GM12878 (cell line): ENCODE data around the gene HNRNPDL. TPM values are rescaled to one million over a fixed set of nuclear protein-coding genes. Genes with fewer than 3 reads are reported as not detected.

ENCODE experiments used
- ATAC-seq: fragments of 200-7000 bp; cut with Tn5 transposase; 3 replicates; pipeline ENCODE4 v1.9.1; 2020; ENCODE audit warnings: mild to moderate bottlenecking, moderate library complexity
- BruUV-seq: library from RNA; stranded (reverse); fragments of 400-500 nt; replicated peaks from 2 replicates; lab custom pipeline; 2021; lab: Mats Ljungman, UMichigan
- CTCF ChIA-PET: fragments of 300-600 bp; sonication (Branson Sonifier 250); formaldehyde crosslinking; extraction: SDS; loops from one replicate; lab custom pipeline; 2021; ENCODE audit warnings: inconsistent platforms; lab: Yijun Ruan, JAX
- POLR2A ChIA-PET: fragments of 350-600 bp; formaldehyde crosslinking; extraction: SDS; loops from one replicate; lab custom pipeline; 2021; ENCODE audit warnings: inconsistent platforms; lab: Charles Lee
- RAD21 ChIA-PET: fragments of 300-600 bp; sonication (Branson Sonifier 250); formaldehyde crosslinking; loops from one replicate; lab custom pipeline; 2023; ENCODE audit warnings: antibody characterized with exemption; ENCODE audit not compliant: unreplicated experiment; lab: Charles Lee
- SMC1A ChIA-PET: fragments of 300-600 bp; sonication (Branson Sonifier 250); formaldehyde crosslinking; loops from one replicate; lab custom pipeline; 2023; ENCODE audit not compliant: unreplicated experiment, uncharacterized antibody; lab: Charles Lee
- DNase-seq: peaks from one replicate; pipeline ENCODE4 v3.0.0-alpha.2; 2011; ENCODE audit warnings: low read depth, low spot score
- FAIRE-seq: peaks from 3 replicates; lab custom pipeline; 2011; peaks lifted over from hg19 to GRCh38; lab: Jason Lieb, UNC
- H2AFZ ChIP-seq: 2 replicates; pipeline ENCODE4 v1.6.0; 2011; ENCODE audit warnings: low read depth, low read length, control low read depth; ENCODE audit not compliant: control insufficient read depth
- H3K27ac ChIP-seq: 2 replicates; pipeline ENCODE4 v1.5.1; 2011; ENCODE audit warnings: control low read depth; ENCODE audit not compliant: control insufficient read depth, insufficient read depth
- H3K27me3 ChIP-seq, 2 experiments: replicated peaks in 1 of 2; 2 replicates each; pipeline versions ENCODE4 v1.6.0 to v1.6.1; 2011; ENCODE audit warnings: low read length in 1 of 2; ENCODE audit not compliant: control insufficient read depth in 2 of 2, insufficient read depth in 2 of 2
- H3K36me3 ChIP-seq, 2 experiments: 2 replicates each; pipeline ENCODE4 v1.5.1; 2011; ENCODE audit warnings: low read length in 1 of 2; ENCODE audit not compliant: control insufficient read depth in 2 of 2, insufficient read depth in 2 of 2
- H3K4me1 ChIP-seq: 2 replicates; pipeline ENCODE4 v1.6.1; 2011; ENCODE audit warnings: mild to moderate bottlenecking, low read length, moderate library complexity, mixed read lengths; ENCODE audit not compliant: control insufficient read depth, insufficient read depth
- H3K4me2 ChIP-seq: 2 replicates; pipeline ENCODE4 v1.6.0; 2011; ENCODE audit warnings: control low read depth; ENCODE audit not compliant: control insufficient read depth, insufficient read depth
- H3K4me3 ChIP-seq: fragments of 200-600 bp; sonication (generic); 2 replicates; pipeline ENCODE4 v1.5.1; 2016
- H3K79me2 ChIP-seq: 2 replicates; pipeline ENCODE4 v1.6.0; 2011; ENCODE audit warnings: low read length; ENCODE audit not compliant: control insufficient read depth, insufficient read depth
- H3K9ac ChIP-seq: 2 replicates; pipeline ENCODE4 v1.8.0; 2011; ENCODE audit warnings: low read length, control low read depth, mixed read lengths; ENCODE audit not compliant: control insufficient read depth, insufficient read depth
- H3K9me3 ChIP-seq: replicated peaks from 3 replicates; pipeline ENCODE4 v1.5.1; 2011; ENCODE audit warnings: mild to moderate bottlenecking, low read length; ENCODE audit not compliant: control insufficient read depth, insufficient read depth
- H4K20me1 ChIP-seq: 2 replicates; pipeline ENCODE4 v1.6.0; 2011; ENCODE audit not compliant: control insufficient read depth, insufficient read depth
- CTCF ChIP-seq, 3 experiments: IDR thresholded peaks in 2 of 3; conservative IDR thresholded peaks in 1 of 3; 2 replicates each; pipeline ENCODE4 v1.5.1; 2011; ENCODE audit warnings: low read depth in 3 of 3, low read length in 3 of 3, mild to moderate bottlenecking in 3 of 3, control low read depth in 2 of 3, moderate library complexity in 2 of 3, inconsistent platforms in 1 of 3, mixed read lengths in 1 of 3; ENCODE audit not compliant: control insufficient read depth in 2 of 3, insufficient read depth in 1 of 3; ENCODE audit errors: extremely low read depth in 1 of 3
- EZH2 ChIP-seq: IDR thresholded peaks from 2 replicates; pipeline ENCODE4 v1.6.1; 2012; ENCODE audit warnings: low read depth, mild to moderate bottlenecking, control low read depth, inconsistent platforms, low read length, borderline replicate concordance; ENCODE audit not compliant: control insufficient read depth
- HDAC2 ChIP-seq: fragments of 200-600 bp; sonication (generic); IDR thresholded peaks from 2 replicates; pipeline ENCODE4 v1.6.1; 2017
- MEF2B ChIP-seq: fragments of 450-650 bp; IDR thresholded peaks from 2 replicates; pipeline ENCODE4 v1.6.1; 2018; ENCODE audit warnings: mild to moderate bottlenecking, moderate library complexity; ENCODE audit not compliant: partially characterized antibody, poor library complexity, severe bottlenecking
- WGBS: methylation state at CpG from one replicate; pipeline ENCODE4 v1.1.6; 2016; ENCODE audit warnings: low lambda C conversion rate; ENCODE audit not compliant: insufficient replicate concordance, insufficient coverage; ENCODE audit errors: missing lambda C conversion rate; 5-methylcytosine and 5-hydroxymethylcytosine counted together
- in situ Hi-C: fragments of 300-500 bp; cut with MboI; formaldehyde crosslinking; loops from 9 replicates; pipeline ENCODE4 v1.14.3; 2018; ENCODE audit warnings: mixed read lengths
- intact Hi-C: fragments of 100-400 bp; cut with micrococcal nuclease; formaldehyde crosslinking; loops from one replicate; pipeline ENCODE4 v1.14.2; 2022; ENCODE audit not compliant: unreplicated experiment
- polyA plus RNA-seq, 11 experiments: library from polyadenylated mRNA; depleted of rRNA in 4 of 11; unstranded in 6 of 11; stranded (reverse) in 5 of 11; fragments of >200 nt; fragmentation: Nextera tagmentation in 4 of 11; fragmentation: Illumina TruSeq in 1 of 11; extraction: Ambion mirVana in 4 of 11; extraction: Trizol in 1 of 11; gene quantifications; 1 replicate in 1 of 11; 2 replicates in 10 of 11; pipeline versions ENCODE4 v1.2.1 to v1.2.3, GENCODE V29; 2011 to 2016; ENCODE audit warnings: inconsistent platforms in 2 of 11, missing spikeins in 2 of 11, low read depth in 1 of 11
- total RNA-seq, 4 experiments: library from RNA; depleted of rRNA in 3 of 4; stranded (reverse); fragments of >200 nt in 3 of 4; fragmentation: Illumina TruSeq in 1 of 4; extraction: Trizol in 1 of 4; gene quantifications; 2 replicates each; pipeline versions ENCODE4 v1.2.1 to v1.2.3, GENCODE V29; 2013 to 2021

The HNRNPDL gene
- total and polyA plus RNA-seq, 10 of the 15 experiments (the other 5 are each of a cell fraction or from before 2014, with no cell fraction given) = 217 to 510 (median 345) TPM

DNA sequence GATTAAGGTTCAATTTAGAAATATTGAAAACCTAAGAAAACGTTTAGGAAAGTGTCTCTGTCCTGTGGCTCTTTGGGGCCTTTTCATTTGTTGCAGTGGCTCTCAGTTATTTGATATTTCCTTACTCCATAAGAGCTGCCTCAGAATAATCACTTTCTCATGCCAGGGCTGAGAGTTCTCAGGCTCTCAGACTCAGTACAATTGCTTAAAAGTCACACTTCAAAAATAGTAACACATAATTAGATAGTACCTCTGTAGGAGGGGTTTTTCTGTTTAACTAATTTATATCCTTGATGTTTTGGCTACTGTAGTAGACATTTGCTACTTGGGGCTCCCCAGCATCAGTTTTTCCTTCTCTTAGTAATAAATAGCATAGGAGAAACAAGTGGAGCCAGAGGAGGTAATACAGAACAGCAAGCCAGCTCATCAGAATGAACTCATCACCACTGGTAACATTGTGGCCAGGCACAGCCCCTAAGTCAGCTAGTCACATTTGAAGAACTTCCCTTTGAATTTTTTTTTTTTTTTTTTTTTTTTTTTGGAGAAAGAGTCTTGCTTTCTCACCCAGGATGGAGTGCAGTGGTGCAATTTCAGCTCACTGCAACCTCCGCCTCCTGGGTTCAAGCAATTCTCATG lies 48.5 kb downstream of the HNRNPDL start:
- BruUV-seq = no TSS peak
- peaks cover 2% of the 10 kb centered on the region; the same call in 2 of the 3 replicates for H3K9me3 ChIP-seq
- DNase-seq = no peak
- ATAC-seq = no peak
- no peaks in the 10 kb centered on the region for H4K20me1 ChIP-seq
- SMC1A ChIA-PET = interaction anchor here (0.6 to 1.0 kb wide), 3 partner anchors 19 to 244 kb away, joined by 3 read pairs; no protein-coding TSS in a partner anchor
- no peak overlapping the region for H2AFZ ChIP-seq
- H3K27me3 ChIP-seq = no peaks in the 10 kb centered on the region
- peaks cover under 1% of the 10 kb centered on the region; the same call in 1 of the 2 replicates for H3K79me2 ChIP-seq
- intact Hi-C loops = no loop called here
- TF ChIP-seq HDAC2 (no peak), CTCF (IDR thresholded peaks at IDR 0.05 in 2 of 3, conservative IDR thresholded peaks at IDR 0.05 in 1 of 3; ENCODE audit: control insufficient read depth in 2 of 3, extremely low read depth in 1 of 3, insufficient read depth in 1 of 3, low read depth in 3 of 3, low read length in 3 of 3) (no peak), EZH2 (no peak), MEF2B (peak; percentile 39)
- TF ChIP-seq, all 136 proteins: peak for 1
- no peak for FAIRE-seq
- no peak overlapping the region for H3K4me2 ChIP-seq
- H3K9ac ChIP-seq = no peak overlapping the region
- no peak overlapping the region for H3K27ac ChIP-seq
- ChIA-PET CTCF (interaction anchor here (1.9 kb wide), 1 partner anchor 21 kb away, joined by 7 read pairs; no protein-coding TSS in a partner anchor), RAD21 (no interaction called here), POLR2A (interaction anchor here (1.2 kb wide), 1 partner anchor 48 kb away, joined by 7 read pairs; the partner anchor contains the start of gene HNRNPDL)
- in situ Hi-C loops = no loop called here
- no peaks in the 10 kb centered on the region for H3K36me3 ChIP-seq
- no peak overlapping the region for H3K4me3 ChIP-seq
- H3K4me1 ChIP-seq = no peaks in the 10 kb centered on the region
- 52% methylated on average over 2 of the region's 2 CpGs for WGBS
